HL-60 (cell line): ENCODE results near the gene TBX21.

Source experiments
- CTCF ChIP-seq: IDR thresholded peaks from one replicate; pipeline ENCODE4 v1.5.1; 2011; ENCODE audit warnings: low read length, control low read depth, inconsistent platforms; ENCODE audit not compliant: insufficient read depth
- POLR2AphosphoS5 ChIP-seq: IDR thresholded peaks from 2 replicates; pipeline ENCODE4 v1.6.1; 2012; ENCODE audit warnings: low read depth
- REST ChIP-seq: IDR thresholded peaks from 2 replicates; pipeline ENCODE4 v1.6.1; 2012; ENCODE audit warnings: low read depth; ENCODE audit not compliant: insufficient replicate concordance

- TF ChIP-seq CTCF = no peak
- no peak for TF ChIP-seq REST
- no peak for TF ChIP-seq POLR2AphosphoS5
These were observed 40.7 kb upstream of the TBX21 start for GRCh38 chr17:47692137-47692894.
